NT2/D1 (cell line): ENCODE measurements around the gene PURA.

Experiments
- DNase-seq: peaks from one replicate; pipeline ENCODE4 v3.0.0-alpha.2; 2011; ENCODE audit warnings: low read depth, low spot score
- H3K27me3 ChIP-seq: 2 replicates; pipeline ENCODE4 v1.6.0; 2011; ENCODE audit warnings: mild to moderate bottlenecking; ENCODE audit not compliant: insufficient read length, insufficient read depth
- H3K36me3 ChIP-seq: 2 replicates; pipeline ENCODE4 v1.6.1; 2011; ENCODE audit warnings: mild to moderate bottlenecking, low read length, mixed read lengths; ENCODE audit not compliant: insufficient read depth, insufficient read length
- H3K4me1 ChIP-seq: 2 replicates; pipeline ENCODE4 v1.5.1; 2011; ENCODE audit not compliant: insufficient read depth, insufficient read length
- H3K4me3 ChIP-seq: 2 replicates; pipeline ENCODE4 v1.5.1; 2011; ENCODE audit warnings: low read depth; ENCODE audit not compliant: insufficient read length
- H3K9ac ChIP-seq: 2 replicates; pipeline ENCODE4 v1.6.0; 2011; ENCODE audit warnings: low read depth; ENCODE audit not compliant: insufficient read length
- H3K9me3 ChIP-seq: 2 replicates; pipeline ENCODE4 v1.5.1; 2011; ENCODE audit warnings: mild to moderate bottlenecking, low read length; ENCODE audit not compliant: insufficient read depth
- SUZ12 ChIP-seq: IDR thresholded peaks from 2 replicates; pipeline ENCODE4 v1.6.1; 2011; ENCODE audit not compliant: insufficient read length, insufficient read depth; ENCODE audit errors: extremely low read depth
- YY1 ChIP-seq: IDR thresholded peaks from 2 replicates; pipeline ENCODE4 v1.6.1; 2011; ENCODE audit not compliant: insufficient read length, insufficient read depth
- ZNF274 ChIP-seq: IDR thresholded peaks from 2 replicates; pipeline ENCODE4 v1.6.1; 2011; ENCODE audit warnings: mild to moderate bottlenecking, low read depth, low read length

The PURA gene

DNA sequence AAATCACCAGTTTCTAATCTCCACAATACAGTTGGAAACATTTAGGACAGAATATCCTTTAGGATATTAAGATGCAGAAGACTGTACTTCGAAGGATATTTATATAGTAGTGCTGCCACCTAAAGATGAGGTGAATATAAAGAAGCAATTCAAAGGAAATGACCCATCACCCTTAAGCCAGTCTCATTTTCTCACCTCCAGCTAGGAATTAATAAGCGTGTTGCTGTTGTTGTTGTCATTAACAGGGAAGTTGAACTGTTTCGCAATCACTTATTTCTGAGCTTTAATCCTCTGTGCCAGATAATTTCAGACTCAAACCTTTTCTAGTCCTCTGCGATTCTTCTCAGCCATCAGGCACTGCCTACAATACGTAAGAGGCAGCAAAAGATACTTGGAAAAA is 7.8 kb upstream of the PURA start:
- no peak for DNase-seq
- H3K4me3 ChIP-seq = no peak overlapping the region
- no peaks in the 10 kb centered on the region for H3K9me3 ChIP-seq
- no peak overlapping the region for H3K9ac ChIP-seq
- H3K36me3 ChIP-seq = no peaks in the 10 kb centered on the region
- TF ChIP-seq SUZ12 = no peak
- no peak for TF ChIP-seq ZNF274
- TF ChIP-seq YY1 = no peak
- H3K27me3 ChIP-seq = peaks cover 55% of the 10 kb centered on the region
- H3K4me1 ChIP-seq = peaks cover 2% of the 10 kb centered on the region

DNA sequence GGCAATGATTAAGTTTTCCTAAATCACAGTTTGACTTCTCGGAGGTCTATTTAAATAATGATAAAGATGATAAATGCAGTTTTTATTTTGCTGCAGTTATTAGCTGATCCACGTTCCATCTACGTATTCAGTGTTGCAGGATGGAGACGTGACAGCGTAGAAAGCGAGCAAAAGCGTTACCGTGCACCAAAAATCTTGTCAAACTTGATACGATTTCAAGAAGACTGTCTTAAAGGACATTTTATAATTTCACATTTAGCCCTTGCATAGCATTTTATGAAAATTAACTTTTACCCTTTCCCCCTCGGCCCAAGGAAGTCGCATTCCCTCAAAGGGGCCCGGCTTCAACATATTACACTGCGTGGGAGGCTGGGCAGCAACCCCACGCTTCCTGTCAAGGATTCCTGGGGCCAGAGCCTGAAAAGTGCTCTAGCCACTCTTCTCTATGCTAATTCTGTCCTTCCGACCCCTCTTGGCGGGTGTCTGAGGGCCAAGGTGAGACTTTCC is 7.1 kb upstream of the PURA start:
- Histone ChIP-seq H3K36me3 (no peaks in the 10 kb centered on the region), H3K9ac (peak overlapping the region; percentile 86), H3K9me3 (no peaks in the 10 kb centered on the region), H3K27me3 (peaks cover 62% of the 10 kb centered on the region), H3K4me3 (peak overlapping the region; percentile 52), H3K4me1 (peaks cover 2% of the 10 kb centered on the region)
- TF ChIP-seq SUZ12 (no peak), YY1 (no peak)
- no peak for DNase-seq

DNA sequence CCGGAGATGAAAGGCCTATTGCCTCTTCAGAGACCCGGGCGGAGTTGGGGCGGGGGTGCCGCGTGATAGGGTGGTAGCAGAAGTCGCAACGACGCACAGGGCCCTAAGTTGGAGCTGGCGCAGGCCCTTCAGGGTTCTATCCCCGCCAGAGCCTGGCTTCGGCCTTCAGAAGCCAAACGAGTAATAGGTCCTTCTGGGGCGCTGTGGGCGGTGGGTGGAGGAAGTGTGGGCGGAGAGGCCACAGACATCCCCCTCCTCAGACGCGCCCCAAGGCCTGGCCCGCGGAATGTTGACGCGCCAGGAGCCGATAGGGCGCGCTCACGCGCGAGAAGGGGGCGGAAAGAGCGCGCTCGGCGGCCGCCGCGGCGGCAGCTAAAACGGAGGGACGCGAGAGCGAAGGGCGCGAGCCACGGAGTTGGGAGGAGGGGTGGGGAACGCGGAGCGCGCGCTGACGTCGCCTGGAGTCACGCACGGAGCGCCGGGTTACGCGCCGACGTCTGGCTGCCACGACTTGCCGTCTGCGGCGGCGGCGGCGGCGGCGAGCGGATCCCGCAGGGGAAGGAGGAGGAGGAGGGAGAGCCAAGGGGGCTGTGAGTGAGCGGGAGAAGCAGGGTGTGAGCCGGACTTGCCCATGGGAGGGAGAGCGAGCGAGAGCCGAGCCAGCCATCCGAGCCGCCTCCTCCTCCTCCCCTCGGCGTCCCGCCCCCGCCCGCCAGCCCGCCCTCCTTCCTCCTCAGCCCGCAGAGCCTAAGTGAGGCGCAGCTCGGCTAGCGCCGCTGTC is 6.4 kb upstream of the PURA start:
- Histone ChIP-seq H3K9ac (peak overlapping the region; percentile 86), H3K4me1 (peaks cover 5% of the 10 kb centered on the region), H3K4me3 (peak overlapping the region; percentile 52), H3K9me3 (no peaks in the 10 kb centered on the region), H3K36me3 (no peaks in the 10 kb centered on the region), H3K27me3 (peaks cover 68% of the 10 kb centered on the region)
- peak; percentile 68 for DNase-seq
- no peak for TF ChIP-seq YY1
- no peak for TF ChIP-seq ZNF274
- TF ChIP-seq SUZ12 = no peak

DNA sequence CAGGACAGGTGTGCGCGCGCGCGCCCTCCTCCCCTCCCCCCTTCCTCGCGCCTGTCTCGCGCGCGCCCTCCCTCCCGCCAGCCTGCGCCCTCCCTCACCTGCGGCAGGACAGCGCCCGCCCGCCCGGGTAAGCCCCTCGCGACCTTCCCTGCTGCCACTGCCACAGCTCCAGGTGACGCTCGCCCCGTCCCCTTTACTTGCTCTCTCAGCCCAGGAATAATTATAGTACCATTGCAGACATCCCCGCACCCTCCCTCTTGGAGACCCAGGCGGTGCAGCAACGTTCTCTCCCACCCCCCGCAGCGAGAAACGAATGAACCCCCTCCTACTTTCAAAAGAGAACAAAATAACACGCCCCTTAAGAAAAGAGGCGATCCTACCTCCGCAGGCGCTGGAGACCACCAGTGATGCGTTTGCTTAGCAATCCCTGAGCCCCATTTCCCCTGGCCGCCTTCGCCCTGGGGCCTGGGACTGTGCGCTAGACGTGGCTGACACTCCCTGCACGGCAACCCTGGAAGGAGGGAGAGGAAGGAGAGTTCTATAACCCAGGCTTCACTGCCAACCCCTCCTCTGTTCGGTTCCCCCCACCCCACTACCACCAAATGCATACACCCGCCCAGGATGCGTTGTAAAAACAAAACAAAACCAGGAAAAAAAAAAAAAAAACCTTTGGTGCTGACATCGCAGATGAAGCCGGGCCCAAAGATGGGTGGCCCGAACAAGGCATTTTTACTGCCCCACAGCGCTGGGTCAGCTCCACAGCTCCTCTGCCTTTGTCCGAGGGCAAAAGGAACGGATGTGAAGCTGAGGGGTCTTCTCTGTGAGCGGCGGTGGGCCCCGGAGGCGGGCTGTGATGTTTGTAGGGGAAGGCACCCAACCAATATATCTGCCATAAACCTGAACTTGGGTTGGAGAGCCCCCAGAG is 5.6 kb upstream of the PURA start:
- peaks cover 77% of the 10 kb centered on the region for H3K27me3 ChIP-seq
- peak overlapping the region; percentile 68 for H3K9ac ChIP-seq
- H3K9me3 ChIP-seq = no peaks in the 10 kb centered on the region
- peaks cover 5% of the 10 kb centered on the region for H3K4me1 ChIP-seq
- H3K4me3 ChIP-seq = peak overlapping the region; percentile 52
- no peaks in the 10 kb centered on the region for H3K36me3 ChIP-seq
- no peak for TF ChIP-seq SUZ12
- TF ChIP-seq YY1 = no peak
- TF ChIP-seq ZNF274 = no peak
- DNase-seq = no peak

DNA sequence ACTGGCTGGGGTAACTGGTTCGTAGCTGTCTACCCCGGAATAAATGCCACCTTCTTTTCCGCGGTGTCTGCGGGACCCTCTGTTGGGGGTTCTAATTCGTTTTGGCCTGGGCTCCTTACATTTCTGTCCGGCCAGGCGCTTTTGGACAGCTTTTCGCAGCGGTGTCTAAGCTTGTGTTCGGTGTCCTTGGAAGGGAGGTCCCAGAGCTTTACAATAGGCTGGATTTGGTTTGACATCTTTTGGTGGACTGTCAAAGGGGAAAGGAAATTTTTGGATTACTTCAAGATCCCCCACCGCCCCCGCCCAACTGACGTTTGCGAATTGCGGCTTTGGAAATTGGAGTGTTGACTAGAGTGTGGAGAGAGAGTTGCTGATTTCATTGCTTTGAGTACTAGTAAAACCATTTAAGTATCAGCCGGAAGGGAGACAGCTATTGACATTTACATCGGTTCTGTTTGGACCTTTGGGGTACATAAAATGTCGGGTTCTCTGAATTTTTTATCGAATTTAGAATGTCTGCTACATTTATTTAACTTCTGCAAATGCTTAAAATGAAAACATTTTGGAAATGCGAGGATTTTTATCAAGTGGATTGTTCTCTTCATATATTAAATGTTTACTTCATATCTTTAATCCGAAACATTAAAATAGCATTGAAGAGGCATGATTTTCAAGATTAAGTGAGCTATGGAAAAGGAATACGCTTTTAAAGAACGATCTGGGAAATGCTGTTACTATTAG is 4.7 kb upstream of the PURA start:
- Histone ChIP-seq H3K9ac (peak overlapping the region; percentile 68), H3K9me3 (no peaks in the 10 kb centered on the region), H3K36me3 (no peaks in the 10 kb centered on the region), H3K4me1 (peaks cover 5% of the 10 kb centered on the region), H3K27me3 (peaks cover 80% of the 10 kb centered on the region), H3K4me3 (no peak overlapping the region)
- no peak for DNase-seq
- no peak for TF ChIP-seq YY1
- no peak for TF ChIP-seq ZNF274
- TF ChIP-seq SUZ12 = no peak

DNA sequence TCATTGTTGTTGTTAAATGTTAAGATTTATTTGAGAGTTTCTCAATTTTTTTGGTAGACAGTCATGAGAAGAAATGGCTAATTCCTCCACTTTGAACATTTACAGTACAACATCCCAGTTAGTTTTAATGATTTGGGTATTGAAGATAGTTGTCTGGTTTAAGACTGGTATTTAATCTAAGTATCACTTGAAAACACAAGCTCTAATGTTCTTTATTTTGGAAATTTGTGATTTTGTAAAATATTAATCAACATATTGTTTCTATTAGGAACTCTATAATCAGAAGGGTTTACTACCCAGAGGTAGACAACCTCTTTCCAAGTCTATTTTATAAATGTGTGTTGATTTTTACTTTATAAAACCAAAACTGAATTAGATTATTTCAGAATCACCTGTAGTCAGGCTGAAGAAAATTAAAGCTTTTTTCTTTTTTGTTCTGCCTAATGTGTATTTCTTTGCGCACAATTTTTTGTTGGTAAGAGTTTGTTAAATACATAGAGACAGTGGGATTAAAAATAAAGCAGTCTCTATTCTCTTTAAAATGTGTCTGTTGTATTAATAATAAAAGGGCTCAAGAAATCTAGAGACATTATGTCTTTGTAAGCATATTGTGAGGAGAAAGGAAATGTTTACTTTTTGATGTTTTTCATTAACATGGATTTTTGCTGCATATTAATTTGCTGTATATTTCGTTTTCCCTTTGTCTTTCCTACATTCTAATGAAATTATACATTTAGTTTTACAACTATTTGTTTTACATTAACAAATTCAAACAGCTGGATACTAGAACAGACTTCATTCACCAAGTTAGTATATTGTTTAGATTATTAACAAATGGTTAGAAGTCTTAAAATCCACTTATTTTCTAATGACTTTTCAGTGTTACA is 3.9 kb upstream of the PURA start:
- H3K9me3 ChIP-seq = no peaks in the 10 kb centered on the region
- TF ChIP-seq SUZ12 (no peak), YY1 (no peak), ZNF274 (no peak)
- peaks cover 5% of the 10 kb centered on the region for H3K4me1 ChIP-seq
- peaks cover 73% of the 10 kb centered on the region for H3K27me3 ChIP-seq
- no peak overlapping the region for H3K4me3 ChIP-seq
- no peaks in the 10 kb centered on the region for H3K36me3 ChIP-seq
- H3K9ac ChIP-seq = no peak overlapping the region
- DNase-seq = no peak
